KMS-11 (cell line): ENCODE results near the gene ZNF521.

Source experiments
- H2AFZ ChIP-seq: fragments of 200-600 bp; sonication (generic); 2 replicates; pipeline ENCODE4 v1.6.1; 2016; ENCODE audit warnings: antibody characterized with exemption, mixed run types, low read depth
- H3K27ac ChIP-seq: fragments of 200-600 bp; sonication (generic); 2 replicates; pipeline ENCODE4 v1.6.1; 2016; ENCODE audit warnings: mild to moderate bottlenecking, mixed run types
- H3K27me3 ChIP-seq: fragments of 200-600 bp; sonication (generic); 2 replicates; pipeline ENCODE4 v1.6.1; 2017; ENCODE audit warnings: mild to moderate bottlenecking, low read depth, mixed run types, moderate library complexity; ENCODE audit not compliant: insufficient read depth
- H3K36me3 ChIP-seq: fragments of 200-600 bp; sonication (generic); 2 replicates; pipeline ENCODE4 v1.6.1; 2017; ENCODE audit warnings: mild to moderate bottlenecking, mixed run types; ENCODE audit not compliant: insufficient read depth
- H3K4me1 ChIP-seq: fragments of 200-600 bp; sonication (generic); 2 replicates; pipeline ENCODE4 v1.6.1; 2016; ENCODE audit warnings: mild to moderate bottlenecking, low read depth, mixed run types; ENCODE audit not compliant: poor library complexity, severe bottlenecking
- H3K4me2 ChIP-seq: fragments of 200-600 bp; sonication (generic); 2 replicates; pipeline ENCODE4 v1.7.0; 2016; ENCODE audit warnings: mild to moderate bottlenecking, mixed run types
- H3K4me3 ChIP-seq: fragments of 200-600 bp; sonication (generic); IDR thresholded peaks from 2 replicates; pipeline ENCODE4 v1.6.1; 2017; ENCODE audit warnings: low read depth, low read length, mixed read lengths; ENCODE audit not compliant: insufficient read depth
- H3K79me2 ChIP-seq: fragments of 200-600 bp; sonication (generic); 2 replicates; pipeline ENCODE4 v1.6.1; 2016; ENCODE audit warnings: low read depth, mixed run types; ENCODE audit not compliant: insufficient read depth
- H3K9ac ChIP-seq: fragments of 200-600 bp; sonication (generic); 2 replicates; pipeline ENCODE4 v1.6.1; 2016; ENCODE audit warnings: mild to moderate bottlenecking, mixed run types
- H4K20me1 ChIP-seq: fragments of 200-600 bp; sonication (generic); 2 replicates; pipeline ENCODE4 v1.6.1; 2016; ENCODE audit warnings: mild to moderate bottlenecking, mixed run types; ENCODE audit not compliant: insufficient read depth
- TF ChIP-seq, protein P1 (sequence below): fragments of 200-600 bp; sonication (generic); conservative IDR thresholded peaks from 2 replicates; pipeline ENCODE4 v1.6.1; 2017; ENCODE audit warnings: low read depth, mild to moderate bottlenecking, antibody characterized with exemption, low read length, moderate library complexity, mixed read lengths

The ZNF521 gene

DNA sequence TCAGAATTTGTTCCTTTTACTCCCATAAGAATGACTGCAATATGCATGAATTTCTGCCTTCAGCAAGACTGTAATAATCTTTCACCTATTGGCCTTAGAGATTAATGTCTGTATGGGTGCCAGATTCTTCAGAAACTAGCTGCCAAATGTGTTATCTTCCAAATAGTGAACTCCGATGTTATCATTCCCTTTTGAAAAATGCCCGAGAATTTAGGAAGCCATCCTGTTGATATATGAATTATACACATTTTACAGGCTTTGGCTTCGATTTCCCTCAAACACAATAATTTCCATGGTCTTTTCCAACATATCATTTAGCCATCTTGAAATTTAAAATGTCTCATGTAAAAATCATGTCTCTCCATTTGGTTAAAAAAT, 101.5 kb downstream of the ZNF521 start:
- TF ChIP-seq, protein P1, sequence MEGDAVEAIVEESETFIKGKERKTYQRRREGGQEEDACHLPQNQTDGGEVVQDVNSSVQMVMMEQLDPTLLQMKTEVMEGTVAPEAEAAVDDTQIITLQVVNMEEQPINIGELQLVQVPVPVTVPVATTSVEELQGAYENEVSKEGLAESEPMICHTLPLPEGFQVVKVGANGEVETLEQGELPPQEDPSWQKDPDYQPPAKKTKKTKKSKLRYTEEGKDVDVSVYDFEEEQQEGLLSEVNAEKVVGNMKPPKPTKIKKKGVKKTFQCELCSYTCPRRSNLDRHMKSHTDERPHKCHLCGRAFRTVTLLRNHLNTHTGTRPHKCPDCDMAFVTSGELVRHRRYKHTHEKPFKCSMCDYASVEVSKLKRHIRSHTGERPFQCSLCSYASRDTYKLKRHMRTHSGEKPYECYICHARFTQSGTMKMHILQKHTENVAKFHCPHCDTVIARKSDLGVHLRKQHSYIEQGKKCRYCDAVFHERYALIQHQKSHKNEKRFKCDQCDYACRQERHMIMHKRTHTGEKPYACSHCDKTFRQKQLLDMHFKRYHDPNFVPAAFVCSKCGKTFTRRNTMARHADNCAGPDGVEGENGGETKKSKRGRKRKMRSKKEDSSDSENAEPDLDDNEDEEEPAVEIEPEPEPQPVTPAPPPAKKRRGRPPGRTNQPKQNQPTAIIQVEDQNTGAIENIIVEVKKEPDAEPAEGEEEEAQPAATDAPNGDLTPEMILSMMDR, result no peak
- H4K20me1 ChIP-seq, result no peaks in the 10 kb centered on the region
- H3K9ac ChIP-seq, result no peak overlapping the region
- no peaks in the 10 kb centered on the region for H3K4me1 ChIP-seq
- H3K4me2 ChIP-seq, result no peak overlapping the region
- no peaks in the 10 kb centered on the region for H3K27me3 ChIP-seq
- no peaks in the 10 kb centered on the region for H3K36me3 ChIP-seq
- H3K79me2 ChIP-seq, result no peaks in the 10 kb centered on the region
- no peak overlapping the region for H3K27ac ChIP-seq
- H3K4me3 ChIP-seq, result no peak overlapping the region
- H2AFZ ChIP-seq, result no peak overlapping the region

- Histone ChIP-seq H3K4me3 (no peak overlapping the region), H3K36me3 (no peaks in the 10 kb centered on the region), H3K9ac (no peak overlapping the region), H3K4me1 (no peaks in the 10 kb centered on the region), H3K79me2 (no peaks in the 10 kb centered on the region), H4K20me1 (no peaks in the 10 kb centered on the region), H3K27ac (no peak overlapping the region), H2AFZ (no peak overlapping the region), H3K4me2 (no peak overlapping the region), H3K27me3 (no peaks in the 10 kb centered on the region)
- TF ChIP-seq, protein P1, result no peak
Measured at GRCh38 chr18:25248755-25249154, 103.2 kb downstream of the ZNF521 start.

DNA sequence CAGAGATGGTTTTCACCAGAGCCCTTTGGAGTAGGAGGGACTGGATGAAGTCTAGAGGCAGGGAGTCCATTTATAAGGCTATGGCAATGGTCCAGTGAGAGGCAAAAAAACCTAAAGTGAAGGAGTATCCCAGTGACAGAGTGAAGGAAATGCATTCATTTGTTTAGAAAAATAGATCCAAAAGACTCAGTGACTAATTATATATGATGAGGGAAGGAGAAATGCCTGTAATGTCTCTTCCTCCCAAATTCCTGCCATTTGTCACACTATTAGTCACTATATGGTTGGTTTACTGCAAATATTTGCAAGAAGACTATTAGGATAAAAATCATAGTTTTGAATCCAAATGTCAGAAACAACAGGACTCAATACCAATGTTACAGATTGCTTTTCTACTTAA, 104.2 kb downstream of the ZNF521 start:
- Histone ChIP-seq H3K79me2 (no peaks in the 10 kb centered on the region), H2AFZ (no peak overlapping the region), H3K36me3 (no peaks in the 10 kb centered on the region), H3K4me3 (no peak overlapping the region), H3K27me3 (no peaks in the 10 kb centered on the region), H3K9ac (no peak overlapping the region), H4K20me1 (no peaks in the 10 kb centered on the region), H3K4me2 (no peak overlapping the region), H3K27ac (no peak overlapping the region), H3K4me1 (no peaks in the 10 kb centered on the region)
- TF ChIP-seq, protein P1, result no peak

GRCh38 chr18:25244924-25245698, 106.9 kb downstream of the ZNF521 start:
- H4K20me1 ChIP-seq, result no peaks in the 10 kb centered on the region
- no peaks in the 10 kb centered on the region for H3K36me3 ChIP-seq
- no peak overlapping the region for H3K9ac ChIP-seq
- TF ChIP-seq, protein P1, result no peak
- no peak overlapping the region for H2AFZ ChIP-seq
- H3K27me3 ChIP-seq, result no peaks in the 10 kb centered on the region
- no peak overlapping the region for H3K4me2 ChIP-seq
- H3K27ac ChIP-seq, result no peak overlapping the region
- no peak overlapping the region for H3K4me3 ChIP-seq
- H3K79me2 ChIP-seq, result no peaks in the 10 kb centered on the region
- H3K4me1 ChIP-seq, result no peaks in the 10 kb centered on the region
